Fibroblast of lung (primary cell): ENCODE data around the gene KRTAP5-6. TPM values are rescaled to one million over a fixed set of nuclear protein-coding genes. Genes with fewer than 3 reads are reported as not detected.
"Not testable (repeated sequence)": the region's sequence is repeated elsewhere in the genome, so short reads cannot be mapped to it uniquely, and the experiment has no call there.

Experiments used
- DNase-seq, 2 donors: peaks; one replicate each; pipeline versions ENCODE4 v3.0.0 to v3.0.0-alpha.2; 2010; ENCODE audit warnings: low read depth in 2 of 2
- H2AFZ ChIP-seq: 2 replicates; pipeline ENCODE4 v1.5.1; 2012; ENCODE audit warnings: low read length, control low read depth, inconsistent platforms
- H3K27ac ChIP-seq: 2 replicates; pipeline ENCODE4 v1.5.1; 2011; ENCODE audit warnings: low read length, control low read depth; ENCODE audit not compliant: insufficient read depth
- H3K27me3 ChIP-seq: 2 replicates; pipeline ENCODE4 v1.5.1; 2011; ENCODE audit warnings: mild to moderate bottlenecking, low read length; ENCODE audit not compliant: control insufficient read depth, insufficient read depth
- H3K36me3 ChIP-seq: 2 replicates; pipeline ENCODE4 v1.5.1; 2011; ENCODE audit warnings: low read length; ENCODE audit not compliant: control insufficient read depth, insufficient read depth
- H3K4me1 ChIP-seq: 2 replicates; pipeline ENCODE4 v1.5.1; 2011; ENCODE audit warnings: low read length; ENCODE audit not compliant: control insufficient read depth, insufficient read depth; ENCODE audit errors: extremely low read depth
- H3K4me2 ChIP-seq: 2 replicates; pipeline ENCODE4 v1.5.1; 2011; ENCODE audit warnings: low read length, control low read depth; ENCODE audit not compliant: insufficient read depth; ENCODE audit errors: extremely low read depth
- H3K4me3 ChIP-seq, 4 experiments: fragments of 200-600 bp in 1 of 4; sonication (generic) in 1 of 4; replicated peaks in 1 of 4; 2 replicates each; pipeline ENCODE4 v1.5.1; 2011 to 2016; ENCODE audit warnings: low read length in 4 of 4, low read depth in 3 of 4, mild to moderate bottlenecking in 3 of 4, control low read depth in 2 of 4, inconsistent platforms in 1 of 4, mixed read lengths in 1 of 4; ENCODE audit not compliant: insufficient read depth in 1 of 4; ENCODE audit errors: control extremely low read depth in 1 of 4
- H3K79me2 ChIP-seq: 2 replicates; pipeline ENCODE4 v1.5.1; 2012; ENCODE audit warnings: mild to moderate bottlenecking, low read length, inconsistent platforms; ENCODE audit not compliant: control insufficient read depth, insufficient read depth
- H3K9ac ChIP-seq: 2 replicates; pipeline ENCODE4 v1.5.1; 2011; ENCODE audit warnings: mild to moderate bottlenecking, low read length, control low read depth; ENCODE audit not compliant: insufficient read depth
- H3K9me3 ChIP-seq: 2 replicates; pipeline ENCODE4 v1.5.1; 2012; ENCODE audit warnings: low read depth, low read length; ENCODE audit not compliant: control insufficient read depth, insufficient read depth
- H4K20me1 ChIP-seq: 2 replicates; pipeline ENCODE4 v1.5.1; 2011; ENCODE audit warnings: low read length; ENCODE audit not compliant: control insufficient read depth, insufficient read depth; ENCODE audit errors: extremely low read depth
- EZH2 ChIP-seq: IDR thresholded peaks from 2 replicates; pipeline ENCODE4 v1.5.1; 2012; ENCODE audit warnings: low read length, control low read depth, mild to moderate bottlenecking; ENCODE audit errors: missing control alignments
- polyA plus RNA-seq, 2 donors: library from polyadenylated mRNA; depleted of rRNA in 1 of 2; stranded (reverse) in 1 of 2; unstranded in 1 of 2; fragments of >200 nt; gene quantifications; 2 replicates each; pipeline ENCODE4 v1.2.1, GENCODE V29; 2011 to 2012; ENCODE audit warnings: missing spikeins in 1 of 2
- total RNA-seq: library from RNA; depleted of rRNA; stranded (reverse); fragments of >200 nt; gene quantifications from 2 replicates; pipeline ENCODE4 v1.2.1, GENCODE V29; 2014
- TF ChIP-seq, protein P1 (sequence below), 2 donors: IDR thresholded peaks in 1 of 2; conservative IDR thresholded peaks in 1 of 2; 1 replicate in 1 of 2; 2 replicates in 1 of 2; pipeline ENCODE4 v1.5.1; 2011 to 2012; ENCODE audit warnings: low read length in 2 of 2, control low read depth in 1 of 2, inconsistent platforms in 1 of 2, low read depth in 1 of 2, mild to moderate bottlenecking in 1 of 2

The KRTAP5-6 gene
- total and polyA plus RNA-seq, 2 donors (not counting 1 experiment from before 2014, with no cell fraction given): not detected

GRCh38 chr11:1659506-1659905 lies 37.5 kb upstream of the KRTAP5-6 start:
- no peak overlapping the region for H3K4me3 ChIP-seq
- DNase-seq: no peak
- no peaks in the 10 kb centered on the region for H3K36me3 ChIP-seq
- H3K9me3 ChIP-seq: no peaks in the 10 kb centered on the region
- no peak overlapping the region for H3K4me2 ChIP-seq
- TF ChIP-seq EZH2: no peak
- TF ChIP-seq, protein P1, sequence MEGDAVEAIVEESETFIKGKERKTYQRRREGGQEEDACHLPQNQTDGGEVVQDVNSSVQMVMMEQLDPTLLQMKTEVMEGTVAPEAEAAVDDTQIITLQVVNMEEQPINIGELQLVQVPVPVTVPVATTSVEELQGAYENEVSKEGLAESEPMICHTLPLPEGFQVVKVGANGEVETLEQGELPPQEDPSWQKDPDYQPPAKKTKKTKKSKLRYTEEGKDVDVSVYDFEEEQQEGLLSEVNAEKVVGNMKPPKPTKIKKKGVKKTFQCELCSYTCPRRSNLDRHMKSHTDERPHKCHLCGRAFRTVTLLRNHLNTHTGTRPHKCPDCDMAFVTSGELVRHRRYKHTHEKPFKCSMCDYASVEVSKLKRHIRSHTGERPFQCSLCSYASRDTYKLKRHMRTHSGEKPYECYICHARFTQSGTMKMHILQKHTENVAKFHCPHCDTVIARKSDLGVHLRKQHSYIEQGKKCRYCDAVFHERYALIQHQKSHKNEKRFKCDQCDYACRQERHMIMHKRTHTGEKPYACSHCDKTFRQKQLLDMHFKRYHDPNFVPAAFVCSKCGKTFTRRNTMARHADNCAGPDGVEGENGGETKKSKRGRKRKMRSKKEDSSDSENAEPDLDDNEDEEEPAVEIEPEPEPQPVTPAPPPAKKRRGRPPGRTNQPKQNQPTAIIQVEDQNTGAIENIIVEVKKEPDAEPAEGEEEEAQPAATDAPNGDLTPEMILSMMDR (conservative IDR thresholded peaks at IDR 0.05 in 1 of 2, IDR thresholded peaks at IDR 0.05 in 1 of 2; ENCODE audit: low read depth in 1 of 2, low read length in 2 of 2): no peak
- H3K9ac ChIP-seq: no peak overlapping the region
- H4K20me1 ChIP-seq: no peaks in the 10 kb centered on the region
- H3K27ac ChIP-seq: no peak overlapping the region
- H3K27me3 ChIP-seq: peaks cover 4% of the 10 kb centered on the region
- no peaks in the 10 kb centered on the region for H3K79me2 ChIP-seq
- no peak overlapping the region for H2AFZ ChIP-seq
- no peaks in the 10 kb centered on the region for H3K4me1 ChIP-seq

DNA sequence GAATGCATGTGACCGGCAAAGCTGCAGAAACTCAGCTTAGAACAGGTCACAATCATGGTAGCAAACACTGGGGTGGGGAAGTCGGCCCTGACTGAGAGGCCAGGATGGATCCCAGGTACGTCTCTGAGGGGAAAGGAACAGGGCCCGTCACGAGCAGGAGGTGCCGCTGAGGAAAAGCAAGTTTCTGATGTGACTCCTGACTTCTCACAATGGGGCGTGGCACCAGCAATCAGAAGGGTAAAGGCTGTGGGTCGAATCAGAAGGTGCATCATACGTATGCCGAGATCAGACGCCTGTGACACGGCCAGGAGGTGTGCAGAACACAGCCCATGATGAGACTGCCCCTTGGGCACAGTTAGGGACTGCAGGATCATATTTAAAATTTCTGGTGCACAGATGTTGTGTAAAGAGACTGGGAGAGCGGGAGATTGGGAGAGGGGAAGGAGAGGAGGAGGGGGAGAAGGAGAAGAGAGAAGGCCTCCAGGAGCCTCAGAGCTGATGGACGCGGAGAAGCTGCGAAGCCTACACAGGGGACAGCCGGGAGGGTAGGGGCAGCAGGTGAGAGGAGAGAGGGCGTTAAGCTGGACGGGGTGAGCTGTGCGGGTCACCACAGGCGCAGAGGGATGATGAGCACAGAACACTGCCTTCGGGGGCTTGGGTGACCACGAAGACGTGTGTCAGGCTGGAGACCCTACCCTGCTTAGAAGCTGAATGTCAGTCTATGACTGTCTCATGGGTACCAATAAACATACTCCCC lies 36.7 kb upstream of the KRTAP5-6 start:
- TF ChIP-seq EZH2: no peak
- TF ChIP-seq, protein P1 (conservative IDR thresholded peaks at IDR 0.05 in 1 of 2, IDR thresholded peaks at IDR 0.05 in 1 of 2; ENCODE audit: low read depth in 1 of 2, low read length in 2 of 2): no peak
- H3K4me2 ChIP-seq: no peak overlapping the region
- H4K20me1 ChIP-seq: no peaks in the 10 kb centered on the region
- no peaks in the 10 kb centered on the region for H3K9me3 ChIP-seq
- H3K36me3 ChIP-seq: no peaks in the 10 kb centered on the region
- H3K79me2 ChIP-seq: no peaks in the 10 kb centered on the region
- H3K4me1 ChIP-seq: no peaks in the 10 kb centered on the region
- no peak overlapping the region for H3K27ac ChIP-seq
- no peak overlapping the region for H3K4me3 ChIP-seq
- no peak overlapping the region for H3K9ac ChIP-seq
- DNase-seq: no peak
- no peak overlapping the region for H2AFZ ChIP-seq
- H3K27me3 ChIP-seq: peaks cover 2% of the 10 kb centered on the region

DNA sequence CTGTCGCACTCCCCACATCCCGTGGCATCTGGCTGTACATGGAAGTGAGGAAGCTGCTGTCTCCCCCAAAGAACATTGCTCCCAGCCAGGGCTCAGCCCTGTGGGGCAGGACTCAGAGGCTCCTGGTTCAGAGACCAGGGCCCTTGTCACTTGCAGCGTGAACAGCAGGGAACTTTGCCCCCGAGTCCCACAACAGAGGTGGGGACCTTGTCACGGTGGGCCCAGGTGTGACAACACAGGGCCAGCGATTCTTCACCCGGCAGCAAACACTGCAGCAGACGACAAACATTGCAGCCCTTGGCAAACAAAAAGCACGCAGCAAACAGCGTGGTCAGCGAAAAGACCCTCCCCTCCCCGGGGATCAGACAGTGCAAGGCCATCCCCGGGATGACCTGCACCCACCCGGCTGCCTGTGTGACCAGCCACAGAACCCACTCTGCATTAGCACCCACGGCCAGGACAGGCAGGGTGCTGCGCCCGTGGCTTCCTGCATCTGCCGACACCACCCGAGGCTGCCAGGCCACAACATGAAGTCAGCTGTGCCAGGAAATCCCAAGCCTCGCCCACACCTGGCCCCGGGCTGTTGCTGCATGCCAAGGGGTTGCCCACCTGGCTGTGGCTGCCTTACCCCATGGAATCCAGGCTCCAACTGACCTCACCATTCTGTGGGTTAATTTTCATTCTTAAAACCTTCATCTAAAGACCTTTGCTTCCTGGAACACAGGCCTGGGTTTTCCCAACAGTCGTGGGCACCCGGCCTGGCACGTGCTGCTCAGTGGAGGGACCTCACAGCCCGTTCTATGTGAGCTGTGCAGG lies 35.3 kb upstream of the KRTAP5-6 start:
- H3K27me3 ChIP-seq, H3K4me1 ChIP-seq, H3K9ac ChIP-seq, H3K9me3 ChIP-seq, DNase-seq, H4K20me1 ChIP-seq, H3K27ac ChIP-seq, H3K36me3 ChIP-seq, H2AFZ ChIP-seq, H3K79me2 ChIP-seq, H3K4me2 ChIP-seq, H3K4me3 ChIP-seq: not testable (repeated sequence)

- DNase-seq, H3K79me2 ChIP-seq, H3K4me2 ChIP-seq, H4K20me1 ChIP-seq, H3K36me3 ChIP-seq, H3K4me3 ChIP-seq, H3K27me3 ChIP-seq, H3K27ac ChIP-seq, H3K4me1 ChIP-seq, H3K9me3 ChIP-seq, H2AFZ ChIP-seq, H3K9ac ChIP-seq: not testable (repeated sequence)
These were observed 34.2 kb upstream of the KRTAP5-6 start for GRCh38 chr11:1662699-1663283.
